Measurements from ENCODE around the gene AP3S2.

DNA sequence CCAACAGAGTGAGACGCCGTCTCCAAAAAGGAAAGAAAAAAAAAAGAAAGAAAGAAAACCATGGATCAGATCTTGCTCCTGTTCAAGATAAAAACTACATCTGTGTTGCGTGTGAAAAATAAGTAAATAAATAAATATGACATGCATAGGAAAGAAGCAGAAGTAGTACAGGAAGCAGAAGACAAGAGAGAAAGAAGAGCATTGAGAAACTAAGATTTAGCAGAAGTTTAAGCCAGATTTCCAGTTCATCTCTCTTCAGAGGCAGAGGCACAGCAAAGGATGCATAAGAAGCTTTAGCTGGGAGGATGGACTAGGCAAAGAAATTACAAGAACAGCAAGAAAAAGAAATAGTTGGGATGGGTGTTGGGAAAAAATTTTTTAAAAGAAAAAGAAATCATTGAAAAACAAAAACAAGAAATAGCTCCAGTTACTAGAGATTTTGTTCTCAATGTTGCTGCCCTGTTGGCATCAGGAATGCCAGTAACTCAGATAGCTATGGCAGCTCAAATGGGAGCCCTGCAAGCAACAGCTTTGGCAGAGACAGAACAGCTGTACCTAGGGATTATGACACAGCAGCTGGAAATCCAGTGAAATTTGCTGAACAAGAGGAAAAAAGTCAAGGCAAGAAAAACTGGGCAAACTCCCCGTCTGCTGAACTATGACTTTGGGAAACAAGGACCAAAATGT, 17.3 kb downstream of the AP3S2 start:
- TF ChIP-seq GABPA (IDR thresholded peaks at IDR 0.05 in 1 of 2, conservative IDR thresholded peaks at IDR 0.05 in 1 of 2) (no peak), RAD21 (IDR thresholded peaks at IDR 0.05) (no peak), YY1 (IDR thresholded peaks at IDR 0.05) (no peak), TAF1 (conservative IDR thresholded peaks at IDR 0.05) (no peak), EGR1 (IDR thresholded peaks at IDR 0.05; ENCODE audit: low read depth in 2 of 2) (no peak), FOXA1 (IDR thresholded peaks at IDR 0.05) (no peak), JUND (IDR thresholded peaks at IDR 0.05) (no peak)
- TF ChIP-seq, protein P1, sequence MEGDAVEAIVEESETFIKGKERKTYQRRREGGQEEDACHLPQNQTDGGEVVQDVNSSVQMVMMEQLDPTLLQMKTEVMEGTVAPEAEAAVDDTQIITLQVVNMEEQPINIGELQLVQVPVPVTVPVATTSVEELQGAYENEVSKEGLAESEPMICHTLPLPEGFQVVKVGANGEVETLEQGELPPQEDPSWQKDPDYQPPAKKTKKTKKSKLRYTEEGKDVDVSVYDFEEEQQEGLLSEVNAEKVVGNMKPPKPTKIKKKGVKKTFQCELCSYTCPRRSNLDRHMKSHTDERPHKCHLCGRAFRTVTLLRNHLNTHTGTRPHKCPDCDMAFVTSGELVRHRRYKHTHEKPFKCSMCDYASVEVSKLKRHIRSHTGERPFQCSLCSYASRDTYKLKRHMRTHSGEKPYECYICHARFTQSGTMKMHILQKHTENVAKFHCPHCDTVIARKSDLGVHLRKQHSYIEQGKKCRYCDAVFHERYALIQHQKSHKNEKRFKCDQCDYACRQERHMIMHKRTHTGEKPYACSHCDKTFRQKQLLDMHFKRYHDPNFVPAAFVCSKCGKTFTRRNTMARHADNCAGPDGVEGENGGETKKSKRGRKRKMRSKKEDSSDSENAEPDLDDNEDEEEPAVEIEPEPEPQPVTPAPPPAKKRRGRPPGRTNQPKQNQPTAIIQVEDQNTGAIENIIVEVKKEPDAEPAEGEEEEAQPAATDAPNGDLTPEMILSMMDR (IDR thresholded peaks at IDR 0.05; ENCODE audit: low read depth, low read length, missing input control), result no peak
- TF ChIP-seq, protein P2, sequence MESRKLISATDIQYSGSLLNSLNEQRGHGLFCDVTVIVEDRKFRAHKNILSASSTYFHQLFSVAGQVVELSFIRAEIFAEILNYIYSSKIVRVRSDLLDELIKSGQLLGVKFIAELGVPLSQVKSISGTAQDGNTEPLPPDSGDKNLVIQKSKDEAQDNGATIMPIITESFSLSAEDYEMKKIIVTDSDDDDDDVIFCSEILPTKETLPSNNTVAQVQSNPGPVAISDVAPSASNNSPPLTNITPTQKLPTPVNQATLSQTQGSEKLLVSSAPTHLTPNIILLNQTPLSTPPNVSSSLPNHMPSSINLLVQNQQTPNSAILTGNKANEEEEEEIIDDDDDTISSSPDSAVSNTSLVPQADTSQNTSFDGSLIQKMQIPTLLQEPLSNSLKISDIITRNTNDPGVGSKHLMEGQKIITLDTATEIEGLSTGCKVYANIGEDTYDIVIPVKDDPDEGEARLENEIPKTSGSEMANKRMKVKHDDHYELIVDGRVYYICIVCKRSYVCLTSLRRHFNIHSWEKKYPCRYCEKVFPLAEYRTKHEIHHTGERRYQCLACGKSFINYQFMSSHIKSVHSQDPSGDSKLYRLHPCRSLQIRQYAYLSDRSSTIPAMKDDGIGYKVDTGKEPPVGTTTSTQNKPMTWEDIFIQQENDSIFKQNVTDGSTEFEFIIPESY (IDR thresholded peaks at IDR 0.05), result no peak
- TF ChIP-seq, protein P3, sequence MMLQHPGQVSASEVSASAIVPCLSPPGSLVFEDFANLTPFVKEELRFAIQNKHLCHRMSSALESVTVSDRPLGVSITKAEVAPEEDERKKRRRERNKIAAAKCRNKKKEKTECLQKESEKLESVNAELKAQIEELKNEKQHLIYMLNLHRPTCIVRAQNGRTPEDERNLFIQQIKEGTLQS (IDR thresholded peaks at IDR 0.05), result no peak
